ENCODE results near the gene PABPC1L.

The PABPC1L gene

GRCh38 chr20:44901974-44902373 lies 7.9 kb upstream of the PABPC1L start:
- no peak for DNase-seq

- no peak for DNase-seq
Measured at GRCh38 chr20:44904377-44904776, 5.5 kb upstream of the PABPC1L start.

- no peak for DNase-seq
Measured at GRCh38 chr20:44908987-44909871, 631 bp upstream of the PABPC1L start.

GRCh38 chr20:44910690-44911262 lies 916 bp downstream of the PABPC1L start:
- DNase-seq, result no peak

GRCh38 chr20:44911264-44911921 lies 1.5 kb downstream of the PABPC1L start:
- peak; percentile 57 for DNase-seq

- no peak for DNase-seq
Measured at GRCh38 chr20:44912189-44912588, 2.3 kb downstream of the PABPC1L start.

GRCh38 chr20:44914924-44915323 lies 5.1 kb downstream of the PABPC1L start:
- DNase-seq, result peak; percentile 68

GRCh38 chr20:44916586-44916985 lies 6.7 kb downstream of the PABPC1L start:
- no peak for DNase-seq

- no peak for DNase-seq
Measured at GRCh38 chr20:44917399-44917798, 7.5 kb downstream of the PABPC1L start.

GRCh38 chr20:44918342-44918741 lies 8.5 kb downstream of the PABPC1L start:
- no peak for DNase-seq

- no peak for DNase-seq
Measured at GRCh38 chr20:44918761-44919160, 8.9 kb downstream of the PABPC1L start.

GRCh38 chr20:44921447-44921846 lies 11.6 kb downstream of the PABPC1L start:
- no peak for DNase-seq

GRCh38 chr20:44924541-44924940 lies 14.7 kb downstream of the PABPC1L start:
- no peak for DNase-seq

- no peak for DNase-seq
Measured at GRCh38 chr20:44928595-44928994, 18.7 kb downstream of the PABPC1L start.

- no peak for DNase-seq
Measured at GRCh38 chr20:44930517-44931168, 20.8 kb downstream of the PABPC1L start.

- no peak for DNase-seq
Measured at GRCh38 chr20:44931911-44932310, 22.1 kb downstream of the PABPC1L start.

- no peak for DNase-seq
Measured at GRCh38 chr20:44932916-44933315, 23.1 kb downstream of the PABPC1L start.

GRCh38 chr20:44936510-44936909 lies 26.6 kb downstream of the PABPC1L start:
- DNase-seq, result no peak

- no peak for DNase-seq
Measured at GRCh38 chr20:44938637-44939036, 28.8 kb downstream of the PABPC1L start.

- no peak for DNase-seq
Measured at GRCh38 chr20:44941120-44941691, 31.3 kb downstream of the PABPC1L start.

GRCh38 chr20:44942264-44942973 lies 32.6 kb downstream of the PABPC1L start:
- DNase-seq, result no peak

GRCh38 chr20:44943828-44944227 lies 34.0 kb downstream of the PABPC1L start:
- DNase-seq, result no peak

Measured in activated CD4-positive, alpha-beta T cell treated with anti-CD3 and anti-CD28 coated beads, Interleukin-2, amount 50 U/mL, for 16 hours (primary cell).